ENCODE results near the gene GOLGA6A.
"Not testable (repeated sequence)": the region's sequence is repeated elsewhere in the genome, so short reads cannot be mapped to it uniquely, and the experiment has no call there.

Gene GOLGA6A

DNA sequence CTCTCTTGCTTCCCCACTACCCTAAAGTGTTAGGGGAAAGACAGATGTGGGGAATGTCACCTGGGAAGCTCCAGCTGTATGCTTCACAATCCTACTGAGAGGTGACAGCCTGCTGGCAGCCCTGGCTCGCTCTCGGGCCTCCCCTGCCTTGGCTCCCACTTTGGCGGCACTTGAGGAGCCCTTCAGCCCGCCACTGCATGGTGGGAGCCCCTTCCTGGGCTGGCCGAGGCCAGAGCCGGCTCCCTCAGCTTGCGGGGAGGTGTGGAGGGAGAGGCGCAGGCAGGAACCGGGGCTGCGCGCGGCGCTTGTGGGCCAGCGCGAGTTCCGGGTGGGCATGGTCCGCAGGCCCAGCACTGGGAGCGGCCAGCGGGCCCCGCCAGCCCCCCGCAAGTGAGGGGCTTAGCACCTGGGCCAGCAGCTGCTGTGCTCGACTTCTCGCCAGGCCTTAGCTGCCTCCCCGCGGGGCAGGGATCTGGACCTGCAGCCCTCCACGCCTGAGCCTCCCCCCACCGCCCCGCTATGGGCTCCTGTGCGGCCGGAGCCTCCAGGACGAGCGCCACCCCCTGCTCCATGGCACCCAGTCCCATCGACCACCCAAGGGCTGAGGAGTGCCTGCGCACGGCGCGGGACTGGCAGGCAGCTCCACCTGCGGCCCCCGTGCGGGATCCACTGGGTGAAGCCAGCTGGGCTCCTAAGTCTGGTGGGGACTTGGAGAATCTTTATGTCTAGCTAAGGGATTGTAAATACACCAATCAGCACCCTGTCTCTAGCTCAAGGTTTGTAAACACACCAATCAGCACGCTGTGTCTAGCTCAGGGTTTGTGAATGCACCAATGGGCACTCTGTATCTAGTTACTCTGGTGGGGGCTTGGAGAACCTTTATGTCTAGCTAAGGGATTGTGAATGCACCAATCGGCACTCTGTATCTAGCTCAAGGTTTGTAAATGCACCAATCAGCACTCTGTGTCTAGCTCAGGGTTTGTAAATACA is 29.8 kb downstream of the GOLGA6A start:
- DNase-seq: not testable (repeated sequence)

DNA sequence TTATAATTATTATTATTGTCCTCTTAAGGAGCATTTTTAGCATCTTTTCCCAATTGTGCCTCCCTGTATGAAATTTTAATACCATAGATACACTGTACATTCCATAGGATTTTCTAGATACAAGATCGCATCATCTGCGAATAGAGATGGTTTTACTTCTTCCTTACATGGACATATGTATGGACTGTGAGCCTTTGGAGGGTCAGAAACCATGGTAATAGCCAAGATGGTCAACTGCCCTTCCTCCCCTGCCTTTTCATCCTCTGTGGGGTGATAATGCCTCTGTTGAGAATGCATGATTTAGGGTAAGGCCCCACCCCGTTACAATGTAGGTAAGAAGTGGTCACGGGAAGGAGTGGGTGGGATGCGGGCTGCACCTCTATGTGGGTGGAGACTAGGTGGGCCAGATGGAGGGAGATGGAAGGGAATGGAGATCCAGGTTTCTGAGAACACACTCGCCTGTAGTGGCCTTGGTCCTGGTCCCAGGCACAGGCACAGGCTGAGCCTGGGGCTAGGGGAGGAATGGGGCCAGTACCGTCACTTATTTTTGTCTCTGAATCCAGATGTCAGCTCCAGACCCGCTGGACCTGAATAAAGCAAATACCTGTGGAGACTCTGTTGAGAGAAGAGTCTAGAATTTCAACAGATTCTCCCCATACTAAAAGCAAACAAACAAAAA is 31.7 kb downstream of the GOLGA6A start:
- no peak for DNase-seq

DNA sequence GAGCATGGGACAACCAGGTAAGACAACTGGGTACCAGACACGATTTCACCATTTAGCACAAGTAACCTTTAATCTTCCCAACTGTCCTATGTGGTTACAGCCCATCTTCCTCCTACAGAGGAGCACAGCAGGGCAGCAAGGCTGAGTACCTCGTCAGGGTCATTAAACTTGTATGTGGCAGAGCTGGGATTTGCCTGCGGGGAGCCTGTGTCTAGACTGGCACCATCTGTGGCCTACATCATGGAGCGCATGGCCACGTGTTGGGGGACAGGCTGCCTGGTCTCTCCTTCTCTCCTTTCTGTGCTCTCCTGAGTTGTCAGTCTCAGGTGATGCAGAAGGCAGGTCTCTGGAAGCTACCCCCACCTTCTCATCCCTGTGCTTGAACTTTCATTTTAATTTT is 32.2 kb downstream of the GOLGA6A start:
- no peak for DNase-seq

DNA sequence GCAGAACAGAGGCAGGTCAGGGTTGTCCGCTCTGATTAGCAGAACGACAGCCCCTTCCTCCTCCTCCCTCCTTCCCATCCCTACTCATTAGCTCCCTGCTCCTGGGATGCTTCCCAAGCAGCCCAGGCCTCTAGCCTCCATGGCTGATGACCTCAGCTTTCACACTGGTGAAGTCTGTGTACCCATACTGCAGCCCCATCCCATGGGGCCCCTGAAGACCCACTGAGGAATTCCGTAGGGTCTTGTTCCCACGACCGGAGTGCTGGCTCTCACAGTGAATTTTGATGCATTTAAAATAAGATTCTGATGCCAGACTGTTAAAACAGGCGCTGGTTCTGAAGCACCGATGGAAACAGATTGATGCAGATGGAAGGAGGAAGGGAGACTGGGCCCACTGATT is 36.1 kb downstream of the GOLGA6A start:
- no peak for DNase-seq

DNA sequence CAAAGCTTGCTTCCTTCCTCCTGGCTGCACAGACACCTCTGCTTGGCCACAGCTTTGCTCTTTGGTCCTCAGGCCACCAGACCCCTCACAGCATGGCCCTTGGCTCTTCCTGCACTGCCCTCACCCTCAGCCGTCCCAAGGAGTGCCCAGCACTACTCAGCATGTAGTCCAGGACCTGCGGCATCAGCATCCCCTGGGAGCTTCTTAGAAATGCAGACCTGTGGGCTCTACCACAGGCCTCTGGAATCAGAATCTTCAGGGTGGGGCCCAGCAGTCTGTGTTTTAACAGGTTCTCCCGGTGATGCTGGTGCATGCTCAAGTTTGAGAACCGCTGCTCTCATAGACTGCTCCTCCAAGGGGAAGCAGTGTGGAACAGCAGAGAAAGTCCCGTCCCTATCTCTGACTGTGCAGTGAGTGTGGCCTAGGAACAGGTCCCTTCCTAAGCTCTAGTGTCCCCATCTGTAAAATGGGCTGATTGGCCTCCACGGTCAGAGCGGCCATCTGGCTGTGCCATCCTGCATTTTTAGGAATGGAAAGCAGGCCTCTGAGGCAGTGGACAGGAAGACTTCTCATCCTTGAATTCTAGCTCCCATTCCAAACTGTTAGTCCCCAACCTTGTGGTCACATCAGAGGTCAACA is 36.6 kb downstream of the GOLGA6A start:
- DNase-seq: no peak

DNA sequence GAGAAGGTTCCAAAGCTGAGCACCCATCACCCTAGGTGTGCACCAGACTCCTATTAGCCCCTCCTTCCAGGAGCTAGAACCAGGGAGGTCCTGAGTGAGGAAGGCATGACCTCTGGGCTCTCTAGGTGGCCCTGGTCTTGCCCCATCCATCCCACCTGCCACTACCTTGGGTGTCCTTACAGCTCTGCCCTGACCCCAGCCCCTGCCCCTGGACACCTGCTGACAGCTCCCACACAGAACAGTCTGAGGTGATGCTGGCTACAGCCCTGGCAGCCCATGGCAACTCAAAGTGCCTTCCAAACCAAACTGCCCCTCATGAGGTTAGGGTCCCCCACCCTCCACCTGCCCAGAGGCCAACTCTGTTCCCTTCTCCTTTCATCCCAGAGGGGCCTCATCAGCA is 37.2 kb downstream of the GOLGA6A start:
- no peak for DNase-seq

DNA sequence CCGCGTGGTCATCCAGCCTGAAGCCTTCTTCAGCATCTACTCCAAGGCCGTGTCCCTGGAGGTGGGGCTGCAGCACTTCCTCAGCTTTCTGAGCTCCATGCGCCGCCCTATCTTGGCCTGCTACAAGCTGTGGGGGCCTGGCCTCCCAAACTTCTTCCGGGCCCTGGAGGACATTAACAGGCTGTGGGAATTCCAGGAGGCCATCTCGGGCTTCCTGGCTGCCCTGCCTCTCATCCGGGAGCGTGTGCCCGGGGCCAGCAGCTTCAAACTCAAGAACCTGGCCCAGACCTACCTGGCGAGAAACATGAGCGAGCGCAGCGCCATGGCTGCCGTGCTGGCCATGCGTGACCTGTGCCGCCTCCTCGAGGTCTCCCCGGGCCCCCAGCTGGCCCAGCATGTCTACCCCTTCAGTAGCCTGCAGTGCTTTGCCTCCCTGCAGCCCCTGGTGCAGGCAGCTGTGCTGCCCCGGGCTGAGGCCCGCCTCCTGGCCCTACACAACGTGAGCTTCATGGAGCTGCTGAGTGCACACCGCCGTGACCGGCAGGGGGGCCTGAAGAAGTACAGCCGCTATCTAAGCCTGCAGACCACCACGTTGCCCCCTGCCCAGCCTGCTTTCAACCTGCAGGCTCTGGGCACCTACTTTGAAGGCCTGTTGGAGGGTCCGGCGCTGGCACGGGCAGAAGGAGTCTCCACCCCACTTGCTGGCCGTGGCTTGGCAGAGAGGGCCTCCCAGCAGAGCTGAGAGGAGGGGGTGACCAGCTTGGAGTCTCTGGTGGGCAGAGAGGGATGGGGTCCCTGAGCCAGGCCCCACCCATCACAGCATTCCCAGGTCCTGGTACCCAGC is 37.9 kb downstream of the GOLGA6A start:
- no peak for DNase-seq

DNA sequence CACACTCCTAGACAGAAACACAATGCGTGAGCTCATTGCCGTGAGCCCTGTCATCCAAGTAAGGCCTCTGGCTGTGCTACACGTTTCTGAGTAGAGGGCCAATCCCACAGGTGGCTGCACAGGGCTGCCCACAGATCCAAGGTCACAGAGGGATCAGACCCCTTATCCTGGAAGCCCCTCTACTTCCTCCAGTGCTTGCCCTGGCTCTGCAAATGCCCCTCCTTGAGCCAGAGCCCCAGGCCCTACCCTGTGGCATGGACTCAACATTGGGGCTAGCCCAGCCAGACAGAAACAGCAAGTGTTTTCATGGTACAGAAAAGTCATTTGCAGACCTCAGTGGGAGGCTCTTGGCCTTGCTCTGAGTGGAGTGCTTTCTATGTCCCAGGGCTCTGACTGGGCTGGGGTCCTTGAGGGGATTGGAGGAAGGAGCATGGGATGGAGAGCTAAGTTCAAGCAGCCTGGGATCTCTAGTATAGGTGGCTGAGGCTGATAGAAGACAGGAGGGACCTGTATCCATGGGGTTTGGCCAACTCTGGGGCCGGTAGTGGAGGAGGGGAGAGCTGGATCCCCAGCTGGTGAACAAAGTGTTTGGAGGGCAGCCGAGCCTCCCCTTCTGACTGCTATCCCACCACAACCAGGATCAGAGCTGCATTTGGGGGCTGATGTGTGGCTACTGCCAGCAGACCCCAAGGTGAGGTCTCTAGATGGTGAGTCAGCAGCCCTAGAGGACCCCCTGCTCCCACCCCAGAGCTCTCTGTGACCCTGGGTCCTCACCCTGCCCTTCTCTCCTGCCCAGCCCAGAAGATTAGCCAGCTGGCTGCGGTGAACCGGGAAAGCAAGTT is 38.7 kb downstream of the GOLGA6A start:
- no peak for DNase-seq

DNA sequence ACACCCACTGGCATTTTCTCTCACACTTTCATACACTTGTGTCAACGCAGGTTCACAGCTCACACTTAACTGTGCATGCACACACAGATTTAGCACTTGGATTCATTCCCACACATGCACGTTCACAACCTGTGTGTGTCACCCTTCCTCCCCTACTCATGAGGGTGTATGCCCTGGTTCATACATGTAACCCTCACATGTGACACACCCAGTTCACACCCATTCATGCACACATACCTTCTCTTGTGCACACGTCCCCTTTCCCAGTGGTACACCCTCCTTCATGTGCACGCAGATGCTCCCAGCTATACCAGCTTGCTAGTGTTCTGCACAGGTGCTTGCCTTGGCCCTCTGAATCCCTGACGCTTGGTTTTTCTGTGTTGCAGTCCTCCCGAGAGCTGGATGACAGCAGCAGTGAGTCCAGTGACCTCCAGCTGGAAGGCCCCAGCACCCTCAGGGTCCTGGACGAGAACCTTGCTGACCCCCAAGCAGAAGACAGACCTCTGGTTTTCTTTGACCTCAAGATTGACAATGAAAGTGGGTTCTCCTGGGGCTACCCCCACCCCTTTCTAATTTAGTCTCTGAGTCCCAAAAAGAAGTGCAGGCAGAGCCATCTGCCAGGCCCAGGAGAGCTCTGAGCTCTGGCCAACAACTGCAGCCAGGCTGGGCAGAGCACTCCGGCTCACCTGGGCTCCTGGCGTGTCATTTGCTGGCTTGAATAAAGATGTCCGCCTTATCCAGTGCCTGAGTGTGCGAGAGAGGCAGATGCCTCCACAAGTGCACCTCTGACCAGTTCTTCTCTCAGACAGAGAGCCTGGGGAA is 39.5 kb downstream of the GOLGA6A start:
- no peak for DNase-seq

DNA sequence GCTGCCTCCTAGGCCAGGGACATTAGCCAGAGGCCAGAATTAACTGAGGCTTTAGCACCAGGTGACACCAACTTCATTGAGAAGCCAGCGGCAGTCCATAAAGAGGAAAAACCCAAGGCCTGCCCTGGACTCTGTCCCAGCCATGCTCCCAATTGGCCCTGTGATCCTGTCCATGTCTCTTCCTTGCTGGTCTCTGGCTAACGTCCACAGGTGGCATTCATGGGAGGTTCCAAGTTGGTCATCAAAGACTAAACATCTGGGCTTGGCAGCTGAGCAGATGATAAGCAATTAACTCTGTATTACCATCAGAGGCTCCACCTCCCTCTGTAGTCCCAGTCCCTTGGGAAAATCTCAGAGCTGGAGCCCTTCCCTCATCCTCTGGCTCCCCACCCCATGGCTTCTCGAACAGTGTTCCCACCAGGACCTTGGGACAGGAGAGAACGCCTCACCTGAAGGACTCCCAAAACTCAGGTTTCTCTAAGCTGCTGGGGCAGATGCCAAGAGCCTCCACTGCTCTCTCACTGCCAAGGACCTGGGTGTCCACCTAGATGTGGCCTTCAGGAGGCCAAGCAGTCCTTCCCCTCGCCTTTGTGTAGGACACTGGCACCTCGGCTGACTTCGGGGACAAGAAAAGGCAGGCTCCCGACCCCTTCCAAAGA is 40.4 kb downstream of the GOLGA6A start:
- DNase-seq: no peak

DNA sequence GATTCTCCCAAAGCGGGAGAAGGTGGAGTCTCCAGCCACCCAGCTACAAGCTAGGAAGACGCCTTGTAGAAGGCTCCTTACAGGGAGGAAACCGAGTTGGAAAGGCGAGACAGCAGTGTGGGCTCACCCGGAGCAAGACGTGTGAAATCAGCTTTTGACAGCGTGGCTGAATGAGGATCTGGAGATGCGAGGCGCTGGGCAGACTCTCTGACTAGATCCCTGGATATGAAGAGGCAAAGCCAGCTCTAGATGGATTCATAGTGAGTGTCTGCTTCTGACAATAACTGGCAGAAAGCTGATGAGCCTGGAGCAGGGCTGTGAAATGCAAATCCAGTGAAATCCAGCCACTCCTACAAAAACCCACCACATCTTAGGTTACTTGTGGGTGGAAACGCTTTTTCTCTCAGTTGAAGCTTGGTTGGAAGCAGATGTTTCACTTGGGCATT is 41.0 kb downstream of the GOLGA6A start:
- DNase-seq: no peak

DNA sequence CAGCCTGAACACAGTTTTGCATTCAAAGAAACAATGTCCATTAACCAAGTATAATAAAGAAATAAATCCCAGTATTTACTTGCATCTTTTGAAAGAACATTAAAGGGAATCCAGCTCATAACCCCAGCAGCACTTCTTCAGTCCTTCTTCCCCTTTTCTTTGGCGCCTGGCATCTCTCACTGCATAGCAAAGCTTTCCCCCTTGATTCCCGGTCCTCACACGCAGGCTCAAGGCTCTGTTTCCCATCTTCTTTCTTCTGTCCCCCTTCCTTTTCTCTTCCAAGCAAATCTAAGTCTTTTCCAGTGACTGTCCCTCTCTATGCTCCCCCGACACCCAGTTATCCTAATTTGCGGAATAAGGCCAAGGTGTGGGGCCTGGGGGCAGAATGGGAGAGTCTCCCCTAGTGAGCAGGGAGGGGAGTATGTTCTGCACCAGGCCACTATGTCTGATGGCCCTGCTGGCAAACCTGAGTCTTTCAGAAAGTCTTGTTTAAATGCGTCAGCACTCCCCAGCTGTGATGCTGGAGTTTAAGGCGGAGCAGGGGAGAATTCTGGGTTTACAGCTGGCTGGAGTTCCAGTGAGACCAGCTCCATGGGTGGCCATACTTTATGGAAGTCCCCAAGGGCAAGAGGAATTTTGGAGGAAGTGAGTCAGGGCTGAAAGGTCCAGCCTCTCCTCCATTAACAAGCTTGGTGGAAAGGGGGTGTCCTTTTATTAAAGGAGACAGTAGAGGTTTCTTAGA is 42.1 kb downstream of the GOLGA6A start:
- no peak for DNase-seq

DNA sequence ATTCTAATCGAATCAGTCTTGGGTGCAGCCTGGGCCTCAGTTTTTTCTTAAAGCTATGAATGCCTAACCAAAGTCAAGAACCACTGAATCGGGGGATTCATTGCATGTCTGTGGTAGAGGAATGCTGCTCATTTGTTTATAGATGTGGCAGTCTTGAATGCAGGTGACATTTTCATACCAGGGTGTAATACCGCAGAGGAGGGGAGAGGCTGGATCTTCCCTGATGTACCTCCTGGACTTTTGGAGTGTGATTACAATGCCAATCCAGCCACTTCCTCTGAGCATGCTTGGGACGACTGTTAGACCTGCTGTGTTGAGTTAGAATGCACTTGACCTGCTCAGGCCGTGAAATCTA is 42.7 kb downstream of the GOLGA6A start:
- DNase-seq: no peak

DNA sequence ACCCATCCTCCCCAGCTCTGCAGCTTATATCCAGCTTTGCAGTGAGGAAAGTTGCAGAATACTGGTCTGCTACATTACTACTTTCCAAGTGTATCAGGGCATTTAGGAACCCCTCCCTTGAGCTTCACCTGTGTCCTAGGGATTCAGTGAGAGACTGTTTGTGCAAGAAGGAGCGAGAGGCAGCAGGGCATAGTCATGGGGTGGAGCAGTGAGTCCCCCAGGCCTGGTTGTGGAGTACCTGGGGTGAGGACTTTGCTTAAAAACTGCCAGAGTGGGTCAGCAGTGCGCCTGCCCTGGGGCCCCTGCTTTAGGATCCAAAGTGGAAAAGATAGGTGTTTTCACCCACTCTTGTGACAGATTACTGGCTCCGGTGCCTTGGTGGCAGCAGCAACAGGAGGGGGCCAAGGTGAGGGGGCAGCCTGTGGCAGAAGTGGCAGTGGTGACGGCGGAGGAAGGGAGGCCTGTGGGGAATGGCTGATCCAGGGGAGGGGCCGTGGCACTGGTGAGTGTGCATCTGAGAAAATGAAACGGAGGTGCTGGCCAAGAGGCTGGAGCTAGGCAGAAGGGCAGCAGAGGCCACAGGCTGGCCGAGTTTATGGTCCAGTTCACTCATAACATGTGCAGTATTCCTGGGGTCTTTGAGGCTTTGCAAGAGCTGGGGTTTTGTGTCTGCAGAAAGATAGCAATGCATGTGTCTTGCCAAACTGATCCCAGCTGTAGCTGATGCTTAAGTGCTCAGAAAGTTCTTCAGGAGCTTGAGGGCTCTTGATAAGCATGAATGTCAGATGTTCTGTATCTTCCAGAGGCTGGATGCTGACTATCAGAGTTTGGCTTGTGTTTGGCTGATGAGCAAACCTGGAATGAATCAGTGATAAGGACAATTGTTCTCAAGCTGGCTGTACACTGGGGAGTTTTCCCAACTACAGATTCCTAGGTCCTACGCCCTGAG is 43.4 kb downstream of the GOLGA6A start:
- no peak for DNase-seq

DNA sequence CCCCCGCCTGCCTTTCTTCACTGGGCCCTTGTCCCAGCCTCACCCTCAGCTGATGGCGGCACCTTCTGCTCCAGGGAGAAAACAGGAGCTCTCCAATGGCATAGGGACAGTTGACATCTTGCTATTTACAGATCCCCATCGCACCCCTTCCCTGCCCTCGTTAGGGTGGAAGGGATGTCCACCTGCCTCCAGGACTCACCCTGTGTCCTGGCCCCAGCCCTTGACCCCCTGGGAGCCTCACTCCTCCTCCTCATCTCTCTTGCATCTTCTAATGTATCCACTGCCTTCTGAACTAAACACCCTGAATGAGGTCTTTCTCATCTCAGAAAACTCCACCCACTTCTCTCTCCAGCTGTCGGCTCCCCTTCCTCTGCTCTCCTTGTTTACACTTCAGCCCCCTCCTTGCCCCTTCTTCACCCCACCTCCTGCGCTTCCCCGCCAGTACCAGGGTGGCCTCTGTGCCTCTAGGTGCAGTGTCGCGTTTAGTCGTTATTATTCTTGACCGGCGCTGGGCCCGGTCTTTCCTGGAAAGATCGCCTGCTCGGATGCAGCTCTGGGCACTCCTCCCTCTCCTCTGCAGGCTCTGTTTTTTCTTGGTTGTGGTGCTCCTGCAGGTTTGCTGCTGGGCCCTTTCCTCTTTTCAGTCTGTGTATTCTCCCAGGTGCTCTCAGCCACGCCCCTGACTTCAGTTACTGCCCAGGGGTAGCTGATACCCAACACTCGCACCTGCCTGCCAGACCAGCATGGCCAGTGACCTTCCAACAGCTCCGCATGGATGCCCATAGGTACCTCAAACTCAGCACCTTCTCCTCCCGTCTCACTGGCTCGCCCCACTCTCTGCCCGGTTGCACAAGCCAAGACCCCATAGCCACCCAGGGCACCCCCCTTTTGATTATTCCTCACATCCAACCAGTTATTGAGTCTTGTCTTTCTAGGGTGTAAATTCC is 44.9 kb downstream of the GOLGA6A start:
- DNase-seq: no peak

DNA sequence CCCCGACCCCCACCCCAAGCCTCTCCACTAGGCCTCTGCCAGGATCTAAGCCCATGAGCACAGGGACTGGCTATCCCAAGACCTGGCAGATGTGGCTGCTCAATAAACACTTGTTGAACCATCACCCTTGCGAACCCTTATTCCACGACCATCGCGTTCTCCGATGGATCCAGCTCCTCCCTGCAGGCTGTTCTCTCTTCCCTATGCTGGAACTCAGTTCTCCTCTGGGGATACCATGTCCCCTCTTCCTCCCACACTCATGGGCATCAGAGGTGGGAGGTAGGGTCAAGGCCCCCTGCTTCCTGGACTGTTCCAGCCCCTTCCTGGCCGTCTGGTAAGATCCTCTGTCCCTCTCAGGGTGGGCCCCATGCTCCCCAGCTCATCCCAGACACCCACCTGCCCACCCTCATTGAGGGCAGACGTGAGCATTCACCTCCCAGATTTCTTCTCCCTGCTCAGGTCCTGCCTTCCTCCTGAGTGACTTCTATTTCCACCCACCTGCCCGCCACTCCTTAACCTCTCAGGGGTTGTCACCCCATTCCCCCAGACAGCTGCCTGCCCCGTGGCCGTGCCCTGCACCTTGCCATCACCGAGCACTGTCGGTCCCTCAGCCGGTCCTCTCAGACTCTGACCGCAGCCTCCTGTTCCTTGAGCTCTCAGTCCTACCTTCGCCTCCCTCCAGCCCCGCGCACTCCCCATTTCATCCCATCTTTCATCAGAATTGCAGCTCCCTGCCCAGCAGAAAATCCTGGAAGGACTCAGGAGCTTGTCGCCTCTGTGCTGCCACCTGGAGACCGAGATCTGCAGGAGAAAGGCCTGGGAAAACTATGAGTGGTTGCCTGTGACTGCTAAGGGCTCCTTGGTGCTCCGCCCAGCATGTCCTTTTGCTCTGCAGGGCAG is 45.8 kb downstream of the GOLGA6A start:
- DNase-seq: no peak

Measured in CD4-positive, alpha-beta T cell treated with Interferon alpha-2 for 1 hour (primary cell).